Left forelimb (tissue), 1 donor: Measurements from ENCODE around the gene ZNF549.

Source experiments
- DNase-seq: peaks from one replicate; pipeline ENCODE4 v3.0.0-alpha.2; 2018; ENCODE audit warnings: low spot score

Gene ZNF549

GRCh38 chr19:57566396-57567265 lies 39.5 kb downstream of the ZNF549 start:
- DNase-seq, result no peak

GRCh38 chr19:57570707-57571106 lies 43.6 kb downstream of the ZNF549 start:
- DNase-seq, result no peak

GRCh38 chr19:57572415-57572947 lies 45.3 kb downstream of the ZNF549 start:
- DNase-seq, result no peak

- DNase-seq, result no peak
Observed at GRCh38 chr19:57576661-57577060, 49.5 kb downstream of the ZNF549 start.

- DNase-seq, result peak; percentile 94
Observed at GRCh38 chr19:57578487-57579205, 51.5 kb downstream of the ZNF549 start, which contains the start of gene ZNF416. ZNF416 (minus strand) TSS chr19:57578911; CDS start chr19:57578704, 207 bp downstream.

GRCh38 chr19:57583104-57583520 lies 56.0 kb downstream of the ZNF549 start:
- no peak for DNase-seq

GRCh38 chr19:57583521-57584416 lies 56.6 kb downstream of the ZNF549 start, which contains the start of gene ZIK1:
ZIK1 (plus strand) TSS chr19:57584145; CDS start chr19:57584357, 212 bp downstream.
- DNase-seq, result peak; percentile 92

GRCh38 chr19:57587529-57587928 lies 60.4 kb downstream of the ZNF549 start:
- no peak for DNase-seq

- DNase-seq, result no peak
Observed at GRCh38 chr19:57599377-57599760, 72.2 kb downstream of the ZNF549 start.

GRCh38 chr19:57599761-57600383 lies 72.7 kb downstream of the ZNF549 start, which contains the start of gene ZNF530:
ZNF530 (plus strand) TSS chr19:57599885; CDS start chr19:57604346, 4,461 bp downstream.
- DNase-seq, result peak; percentile 94

GRCh38 chr19:57606931-57607330 lies 79.8 kb downstream of the ZNF549 start:
- no peak for DNase-seq
